H9 (cell line): ENCODE measurements around the gene SH3TC1. TPM values are rescaled to one million over a fixed set of nuclear protein-coding genes. Genes with fewer than 3 reads are reported as not detected.

ENCODE experiments used
- DNase-seq: peaks from one replicate; pipeline ENCODE4 v3.0.0-alpha.2; 2017
- H2AFZ ChIP-seq: one replicate; pipeline ENCODE4 v1.6.1; 2013; ENCODE audit warnings: mild to moderate bottlenecking, low read length, control low read depth, moderate library complexity
- H2AK5ac ChIP-seq: 2 replicates; pipeline ENCODE4 v1.6.1; 2013; ENCODE audit warnings: low read length, control low read depth, mixed read lengths; ENCODE audit not compliant: insufficient read length
- H2BK120ac ChIP-seq: one replicate; pipeline ENCODE4 v1.6.1; 2013; ENCODE audit warnings: low read depth, mild to moderate bottlenecking, low read length, control low read depth, inconsistent platforms; ENCODE audit not compliant: poor library complexity, severe bottlenecking
- H2BK12ac ChIP-seq: 2 replicates; pipeline ENCODE4 v1.6.1; 2013; ENCODE audit warnings: low read length, control low read depth, mixed read lengths, low read depth; ENCODE audit not compliant: insufficient read length
- H2BK15ac ChIP-seq: 2 replicates; pipeline ENCODE4 v1.6.1; 2013; ENCODE audit warnings: low read depth, low read length, control low read depth
- H2BK20ac ChIP-seq: one replicate; pipeline ENCODE4 v1.6.1; 2013; ENCODE audit warnings: low read depth, mild to moderate bottlenecking, low read length, control low read depth, inconsistent platforms; ENCODE audit not compliant: poor library complexity, severe bottlenecking
- H2BK5ac ChIP-seq: 2 replicates; pipeline ENCODE4 v1.6.1; 2013; ENCODE audit warnings: low read length, control low read depth, mixed read lengths; ENCODE audit not compliant: insufficient read length
- H3K14ac ChIP-seq: 2 replicates; pipeline ENCODE4 v1.6.1; 2013; ENCODE audit warnings: low read length, control low read depth; ENCODE audit not compliant: insufficient read depth
- H3K18ac ChIP-seq: 2 replicates; pipeline ENCODE4 v1.6.1; 2013; ENCODE audit warnings: low read depth, mild to moderate bottlenecking, mixed read lengths, low read length, control low read depth; ENCODE audit not compliant: insufficient read length
- H3K23ac ChIP-seq: 2 replicates; pipeline ENCODE4 v1.6.1; 2013; ENCODE audit warnings: low read length, control low read depth, mixed read lengths, low read depth; ENCODE audit not compliant: insufficient read length
- H3K23me2 ChIP-seq: 2 replicates; pipeline ENCODE4 v1.6.1; 2013; ENCODE audit warnings: low read depth, mild to moderate bottlenecking, mixed read lengths, low read length, control low read depth; ENCODE audit not compliant: insufficient read length, poor library complexity, severe bottlenecking
- H3K27ac ChIP-seq: 2 replicates; pipeline ENCODE4 v1.5.1; 2013; ENCODE audit warnings: low read length, control low read depth, mixed read lengths, low read depth; ENCODE audit not compliant: insufficient read length
- H3K27me3 ChIP-seq: 2 replicates; pipeline ENCODE4 v1.6.1; 2013; ENCODE audit warnings: low read length, control low read depth, inconsistent platforms; ENCODE audit not compliant: insufficient read depth
- H3K4ac ChIP-seq: 2 replicates; pipeline ENCODE4 v1.6.1; 2013; ENCODE audit warnings: low read depth, mild to moderate bottlenecking, control low read depth, inconsistent platforms, low read length, moderate library complexity
- H3K4me1 ChIP-seq: 2 replicates; pipeline ENCODE4 v1.6.1; 2013; ENCODE audit warnings: low read length, control low read depth, inconsistent platforms; ENCODE audit not compliant: insufficient read depth
- H3K4me2 ChIP-seq: 2 replicates; pipeline ENCODE4 v1.6.1; 2013; ENCODE audit warnings: low read length, control low read depth, mixed read lengths; ENCODE audit not compliant: insufficient read length, insufficient read depth
- H3K56ac ChIP-seq: 2 replicates; pipeline ENCODE4 v1.6.1; 2013; ENCODE audit warnings: low read depth, mild to moderate bottlenecking, mixed read lengths, low read length, control low read depth; ENCODE audit not compliant: insufficient read length
- H3K79me1 ChIP-seq: 2 replicates; pipeline ENCODE4 v1.6.1; 2013; ENCODE audit warnings: low read depth, mild to moderate bottlenecking, moderate library complexity, low read length, control low read depth, inconsistent platforms; ENCODE audit not compliant: insufficient read depth, poor library complexity, severe bottlenecking
- H3K79me2 ChIP-seq: 2 replicates; pipeline ENCODE4 v1.6.1; 2013; ENCODE audit warnings: low read length, control low read depth, inconsistent platforms; ENCODE audit not compliant: insufficient read depth
- H3K9ac ChIP-seq: 2 replicates; pipeline ENCODE4 v1.6.1; 2013; ENCODE audit warnings: low read length, control low read depth, mixed read lengths; ENCODE audit not compliant: insufficient read length; ENCODE audit errors: extremely low read depth
- H3K9me3 ChIP-seq: one replicate; pipeline ENCODE4 v1.6.1; 2013; ENCODE audit warnings: low read depth, low read length, inconsistent platforms; ENCODE audit not compliant: control insufficient read depth
- H3T11ph ChIP-seq: one replicate; pipeline ENCODE4 v1.6.1; 2013; ENCODE audit warnings: mild to moderate bottlenecking, low read length, control low read depth, inconsistent platforms
- H4K20me1 ChIP-seq: one replicate; pipeline ENCODE4 v1.6.1; 2013; ENCODE audit not compliant: control insufficient read depth, insufficient read length, insufficient read depth
- H4K5ac ChIP-seq: 2 replicates; pipeline ENCODE4 v1.6.1; 2013; ENCODE audit warnings: low read depth, mild to moderate bottlenecking, mixed read lengths, low read length, control low read depth; ENCODE audit not compliant: insufficient read length
- H4K8ac ChIP-seq: replicated peaks from 2 replicates; pipeline ENCODE4 v1.6.1; 2013; ENCODE audit warnings: low read length, control low read depth, mixed read lengths, low read depth; ENCODE audit not compliant: insufficient read length
- H4K91ac ChIP-seq: 2 replicates; pipeline ENCODE4 v1.6.1; 2013; ENCODE audit warnings: low read depth, mild to moderate bottlenecking, moderate library complexity, mixed read lengths, low read length, control low read depth; ENCODE audit not compliant: insufficient read length
- H3K27ac Mint-ChIP-seq, 3 experiments: 2 replicates in 2 of 3; 3 replicates in 1 of 3; pipeline ENCODE4 v1.8.0; 2020 to 2021; ENCODE audit warnings: mixed read lengths in 3 of 3, mild to moderate bottlenecking in 1 of 3, moderate library complexity in 1 of 3
- H3K27me3 Mint-ChIP-seq: 2 replicates; pipeline ENCODE4 v1.8.0; 2021; ENCODE audit warnings: low read depth, mild to moderate bottlenecking, moderate library complexity, mixed read lengths
- H3K36me3 Mint-ChIP-seq, 3 experiments: 2 replicates in 2 of 3; 3 replicates in 1 of 3; pipeline ENCODE4 v1.8.0; 2020 to 2021; ENCODE audit warnings: low read depth in 3 of 3, mixed read lengths in 3 of 3; ENCODE audit not compliant: insufficient read depth in 1 of 3
- H3K4me1 Mint-ChIP-seq, 2 experiments: 2 replicates each; pipeline ENCODE4 v1.8.0; 2020; ENCODE audit warnings: mixed read lengths in 2 of 2
- H3K4me3 Mint-ChIP-seq, 2 experiments: 2 replicates in 1 of 2; 3 replicates in 1 of 2; pipeline ENCODE4 v1.8.0; 2020 to 2021; ENCODE audit warnings: mild to moderate bottlenecking in 2 of 2, mixed read lengths in 2 of 2, moderate library complexity in 1 of 2
- H3K9me3 Mint-ChIP-seq, 2 experiments: 2 replicates in 1 of 2; 3 replicates in 1 of 2; pipeline ENCODE4 v1.8.0; 2020; ENCODE audit warnings: mild to moderate bottlenecking in 2 of 2, mixed read lengths in 2 of 2, moderate library complexity in 1 of 2
- WGBS: extraction: QIAGEN DNeasy Blood & Tissue Kit; methylation state at CpG from one replicate; pipeline ENCODE4 v1.1.7; 2013; ENCODE audit warnings: missing lambda C conversion rate, low lambda C conversion rate, mixed read lengths; ENCODE audit not compliant: insufficient read length; ENCODE audit errors: extremely low coverage; 5-methylcytosine and 5-hydroxymethylcytosine counted together
- total RNA-seq: library from RNA; stranded (reverse); gene quantifications from 2 replicates; pipeline ENCODE4 v1.2.1, GENCODE V29; 2021
- TF ChIP-seq, protein P1 (sequence below): fragments of 200-600 bp; sonication (generic); conservative IDR thresholded peaks from 3 replicates; pipeline ENCODE4 v1.8.0; 2021; ENCODE audit warnings: antibody characterized with exemption, mild to moderate bottlenecking

SH3TC1 gene
- total RNA-seq, 1 experiment from 2014 or later, result 0.74 TPM

GRCh38 chr4:8207314-8207713, 8.2 kb downstream of the SH3TC1 start:
- H3K4me1 ChIP-seq, result no peaks in the 10 kb centered on the region; the same call in 1 of the 2 replicates
- no peaks in the 10 kb centered on the region for H3K27me3 ChIP-seq
- no peaks in the 10 kb centered on the region for H4K20me1 ChIP-seq
- H3K79me1 ChIP-seq, result no peaks in the 10 kb centered on the region
- WGBS, result no CpG with 5 or more reads among the region's 6 CpGs
- Mint-ChIP-seq H3K36me3 (no peaks in the 10 kb centered on the region), H3K9me3 (no peaks in the 10 kb centered on the region), H3K4me1 (peaks cover 17 to 21% of the 10 kb centered on the region in 2 experiments), H3K27me3 (peaks cover 2% of the 10 kb centered on the region; the same call in 1 of the 2 replicates), H3K4me3 (no peak overlapping the region), H3K27ac (no peak overlapping the region)
- no peak overlapping the region for H3K56ac ChIP-seq
- no peaks in the 10 kb centered on the region for H3K79me2 ChIP-seq
- H3K14ac ChIP-seq, result no peak overlapping the region
- no peak overlapping the region for H2BK15ac ChIP-seq
- no peak overlapping the region for H2BK12ac ChIP-seq
- no peak overlapping the region for H3K4me2 ChIP-seq
- no peaks in the 10 kb centered on the region for H3K9me3 ChIP-seq
- no peak overlapping the region for H2BK120ac ChIP-seq
- no peaks in the 10 kb centered on the region for H3K23me2 ChIP-seq
- H2BK5ac ChIP-seq, result no peak overlapping the region
- no peak for DNase-seq
- TF ChIP-seq, protein P1, sequence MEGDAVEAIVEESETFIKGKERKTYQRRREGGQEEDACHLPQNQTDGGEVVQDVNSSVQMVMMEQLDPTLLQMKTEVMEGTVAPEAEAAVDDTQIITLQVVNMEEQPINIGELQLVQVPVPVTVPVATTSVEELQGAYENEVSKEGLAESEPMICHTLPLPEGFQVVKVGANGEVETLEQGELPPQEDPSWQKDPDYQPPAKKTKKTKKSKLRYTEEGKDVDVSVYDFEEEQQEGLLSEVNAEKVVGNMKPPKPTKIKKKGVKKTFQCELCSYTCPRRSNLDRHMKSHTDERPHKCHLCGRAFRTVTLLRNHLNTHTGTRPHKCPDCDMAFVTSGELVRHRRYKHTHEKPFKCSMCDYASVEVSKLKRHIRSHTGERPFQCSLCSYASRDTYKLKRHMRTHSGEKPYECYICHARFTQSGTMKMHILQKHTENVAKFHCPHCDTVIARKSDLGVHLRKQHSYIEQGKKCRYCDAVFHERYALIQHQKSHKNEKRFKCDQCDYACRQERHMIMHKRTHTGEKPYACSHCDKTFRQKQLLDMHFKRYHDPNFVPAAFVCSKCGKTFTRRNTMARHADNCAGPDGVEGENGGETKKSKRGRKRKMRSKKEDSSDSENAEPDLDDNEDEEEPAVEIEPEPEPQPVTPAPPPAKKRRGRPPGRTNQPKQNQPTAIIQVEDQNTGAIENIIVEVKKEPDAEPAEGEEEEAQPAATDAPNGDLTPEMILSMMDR, result no peak
- no peak overlapping the region for H3K9ac ChIP-seq
- no peak overlapping the region for H2AK5ac ChIP-seq
- no peak overlapping the region for H4K5ac ChIP-seq
- no peak overlapping the region for H3K18ac ChIP-seq
- no peak overlapping the region for H2BK20ac ChIP-seq
- H4K8ac ChIP-seq, result no peak overlapping the region
- H3T11ph ChIP-seq, result no peak overlapping the region
- no peak overlapping the region for H3K27ac ChIP-seq
- no peak overlapping the region for H2AFZ ChIP-seq
- H3K23ac ChIP-seq, result no peak overlapping the region
- H3K4ac ChIP-seq, result no peak overlapping the region
- no peak overlapping the region for H4K91ac ChIP-seq
